AG09319 (cell line): ENCODE results near the gene GUCY2C.

Experiments used
- DNase-seq: peaks from one replicate; pipeline ENCODE4 v3.0.0-alpha.2; 2010; ENCODE audit warnings: low read depth; ENCODE audit errors: extremely low read depth
- CTCF ChIP-seq: IDR thresholded peaks from 2 replicates; pipeline ENCODE4 v1.5.1; 2011; ENCODE audit warnings: low read depth, mild to moderate bottlenecking, inconsistent platforms, low read length, moderate library complexity

Gene GUCY2C

DNA sequence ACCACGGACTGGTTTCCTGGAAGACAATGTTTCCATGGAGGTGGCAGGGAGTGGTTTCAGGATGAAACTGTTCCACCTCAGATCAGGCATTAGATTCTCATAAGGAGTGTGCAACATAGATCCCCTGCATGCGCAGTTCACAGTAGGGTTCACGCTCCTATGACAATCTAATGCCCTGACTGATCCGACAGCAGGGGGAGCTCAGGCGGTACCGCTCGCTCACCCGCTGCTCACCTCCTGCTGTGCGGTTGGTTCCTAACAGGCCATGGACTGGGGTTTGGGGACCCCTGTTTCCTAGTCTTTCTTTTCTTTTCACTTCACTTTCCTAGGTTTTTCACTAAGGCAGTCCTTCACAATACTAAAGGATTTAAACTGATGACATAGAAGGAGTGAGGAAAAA is 39.6 kb downstream of the GUCY2C start:
- DNase-seq, result no peak

DNA sequence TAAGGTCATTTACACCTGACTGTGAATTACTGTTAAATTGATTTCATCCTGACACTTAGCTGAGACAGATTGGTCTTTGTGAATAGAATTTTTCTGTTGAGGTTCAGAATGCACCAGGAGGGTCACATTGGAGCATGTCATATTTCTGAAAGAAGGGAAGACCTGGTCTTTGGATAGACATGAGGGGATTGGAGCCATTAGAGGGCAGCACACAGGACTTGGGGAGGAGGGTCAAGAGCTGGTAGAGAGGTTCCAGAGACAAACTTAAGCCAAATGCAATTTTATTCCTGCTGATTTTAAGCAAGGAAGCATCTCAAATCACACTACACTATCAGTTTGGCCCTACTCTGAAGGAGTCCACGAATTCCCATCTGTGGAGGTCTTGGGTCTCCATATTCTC is 41.1 kb downstream of the GUCY2C start:
- no peak for TF ChIP-seq CTCF
- no peak for DNase-seq

More for the DNA sequence above, 39.6 kb downstream of the GUCY2C start:
- no peak for TF ChIP-seq CTCF

GRCh38 chr12:14654842-14655241 is 41.6 kb downstream of the GUCY2C start:
- DNase-seq, result no peak
- no peak for TF ChIP-seq CTCF

- no peak for TF ChIP-seq CTCF
- DNase-seq, result no peak
These were observed 42.0 kb downstream of the GUCY2C start for GRCh38 chr12:14654416-14654815.

- DNase-seq, result no peak
- no peak for TF ChIP-seq CTCF
These were observed 43.9 kb downstream of the GUCY2C start for GRCh38 chr12:14652483-14652882.

GRCh38 chr12:14651371-14651770 is 45.0 kb downstream of the GUCY2C start:
- DNase-seq, result no peak
- TF ChIP-seq CTCF, result no peak

- no peak for DNase-seq
- TF ChIP-seq CTCF, result no peak
These were observed 45.6 kb downstream of the GUCY2C start for GRCh38 chr12:14650789-14651188.
